NT2/D1 (cell line): ENCODE results near the gene COPS2.
"Not testable (repeated sequence)": the region's sequence is repeated elsewhere in the genome, so short reads cannot be mapped to it uniquely, and the experiment has no call there.

Experiments
- SUZ12 ChIP-seq: IDR thresholded peaks from 2 replicates; pipeline ENCODE4 v1.6.1; 2011; ENCODE audit not compliant: insufficient read length, insufficient read depth; ENCODE audit errors: extremely low read depth
- YY1 ChIP-seq: IDR thresholded peaks from 2 replicates; pipeline ENCODE4 v1.6.1; 2011; ENCODE audit not compliant: insufficient read length, insufficient read depth
- ZNF274 ChIP-seq: IDR thresholded peaks from 2 replicates; pipeline ENCODE4 v1.6.1; 2011; ENCODE audit warnings: mild to moderate bottlenecking, low read depth, low read length

GRCh38 chr15:49074589-49075287 is 80.7 kb downstream of the COPS2 start:
- not testable (repeated sequence) for TF ChIP-seq YY1, SUZ12, ZNF274
